ENCODE measurements around the gene GNG5. TPM values are rescaled to one million over a fixed set of nuclear protein-coding genes. Genes with fewer than 3 reads are reported as not detected.
A peak's percentile ranks its signal among the peaks of the same experiment; 100 is the strongest.
"Not testable (repeated sequence)": the region's sequence is repeated elsewhere in the genome, so short reads cannot be mapped to it uniquely, and the experiment has no call there.

The GNG5 gene
- polyA plus RNA-seq (ENCODE audit: insufficient read length in 3 of 3) = 100 to 1,000 TPM; 144 to 183 (median 165) TPM
- long read RNA-seq, donor 1, transcript GNG5-201 (3 exons, 920 nt) = major isoform, 162 of 162 reads
- long read RNA-seq, donor 1, partial matches to known transcripts = 0 of 162 reads
- long read RNA-seq, donor 1, other reads (novel, unspliced or antisense) = 0 of 162 reads
- long read RNA-seq, donor 2, transcript GNG5-201 (3 exons, 920 nt) = major isoform, 161 of 171 reads
- long read RNA-seq, donor 2, partial matches to known transcripts = 9 of 171 reads
- long read RNA-seq, donor 2, other reads (novel, unspliced or antisense) = 0 of 171 reads
- long read RNA-seq, donor 3, transcript GNG5-201 (3 exons, 920 nt) = major isoform, 222 of 232 reads
- long read RNA-seq, donor 3, partial matches to known transcripts = 9 of 232 reads
- long read RNA-seq, donor 3, other reads (novel, unspliced or antisense) = 0 of 232 reads
- long read RNA-seq, donor 4, transcript GNG5-201 (3 exons, 920 nt) = major isoform, 134 of 136 reads
- long read RNA-seq, donor 4, partial matches to known transcripts = 0 of 136 reads
- long read RNA-seq, donor 4, other reads (novel, unspliced or antisense) = 0 of 136 reads
- long read RNA-seq, donor 5 = 0 reads
- long read RNA-seq, donor 6, transcript GNG5-201 (3 exons, 920 nt) = major isoform, 139 of 139 reads
- long read RNA-seq, donor 6, partial matches to known transcripts = 0 of 139 reads
- long read RNA-seq, donor 6, other reads (novel, unspliced or antisense) = 0 of 139 reads
- long read RNA-seq, donor 7, transcript GNG5-201 (3 exons, 920 nt) = major isoform, 223 of 236 reads
- long read RNA-seq, donor 7, partial matches to known transcripts = 11 of 236 reads
- long read RNA-seq, donor 7, other reads (novel, unspliced or antisense) = 0 of 236 reads
- long read RNA-seq, donor 8, transcript GNG5-201 (3 exons, 920 nt) = major isoform, 277 of 300 reads
- long read RNA-seq, donor 8, partial matches to known transcripts = 17 of 300 reads
- long read RNA-seq, donor 8, other reads (novel, unspliced or antisense) = 5 of 300 reads
- long read RNA-seq, donor 9, transcript GNG5-201 (3 exons, 920 nt) = major isoform, 150 of 150 reads
- long read RNA-seq, donor 9, partial matches to known transcripts = 0 of 150 reads
- long read RNA-seq, donor 9, other reads (novel, unspliced or antisense) = 0 of 150 reads
- long read RNA-seq, donor 10, transcript GNG5-201 (3 exons, 920 nt) = major isoform, 195 of 195 reads
- long read RNA-seq, donor 10, partial matches to known transcripts = 0 of 195 reads
- long read RNA-seq, donor 10, other reads (novel, unspliced or antisense) = 0 of 195 reads
- long read RNA-seq, donor 11, transcript GNG5-201 (3 exons, 920 nt) = major isoform, 98 of 98 reads
- long read RNA-seq, donor 11, partial matches to known transcripts = 0 of 98 reads
- long read RNA-seq, donor 11, other reads (novel, unspliced or antisense) = 0 of 98 reads
- long read RNA-seq, donor 12, transcript GNG5-201 (3 exons, 920 nt) = major isoform, 106 of 114 reads
- long read RNA-seq, donor 12, partial matches to known transcripts = 8 of 114 reads
- long read RNA-seq, donor 12, other reads (novel, unspliced or antisense) = 0 of 114 reads
- long read RNA-seq, donor 13, transcript GNG5-201 (3 exons, 920 nt) = major isoform, 371 of 384 reads
- long read RNA-seq, donor 13, partial matches to known transcripts = 0 of 384 reads
- long read RNA-seq, donor 13, other reads (novel, unspliced or antisense) = 13 of 384 reads
- long read RNA-seq, donor 14, transcript GNG5-201 (3 exons, 920 nt) = major isoform, 151 of 151 reads
- long read RNA-seq, donor 14, partial matches to known transcripts = 0 of 151 reads
- long read RNA-seq, donor 14, other reads (novel, unspliced or antisense) = 0 of 151 reads
- long read RNA-seq, donor 15, transcript GNG5-201 (3 exons, 920 nt) = major isoform, 73 of 74 reads
- long read RNA-seq, donor 15, partial matches to known transcripts = 0 of 74 reads
- long read RNA-seq, donor 15, other reads (novel, unspliced or antisense) = 0 of 74 reads
- long read RNA-seq, donor 16, transcript GNG5-201 (3 exons, 920 nt) = major isoform, 370 of 391 reads
- long read RNA-seq, donor 16, partial matches to known transcripts = 14 of 391 reads
- long read RNA-seq, donor 16, other reads (novel, unspliced or antisense) = 7 of 391 reads

DNA sequence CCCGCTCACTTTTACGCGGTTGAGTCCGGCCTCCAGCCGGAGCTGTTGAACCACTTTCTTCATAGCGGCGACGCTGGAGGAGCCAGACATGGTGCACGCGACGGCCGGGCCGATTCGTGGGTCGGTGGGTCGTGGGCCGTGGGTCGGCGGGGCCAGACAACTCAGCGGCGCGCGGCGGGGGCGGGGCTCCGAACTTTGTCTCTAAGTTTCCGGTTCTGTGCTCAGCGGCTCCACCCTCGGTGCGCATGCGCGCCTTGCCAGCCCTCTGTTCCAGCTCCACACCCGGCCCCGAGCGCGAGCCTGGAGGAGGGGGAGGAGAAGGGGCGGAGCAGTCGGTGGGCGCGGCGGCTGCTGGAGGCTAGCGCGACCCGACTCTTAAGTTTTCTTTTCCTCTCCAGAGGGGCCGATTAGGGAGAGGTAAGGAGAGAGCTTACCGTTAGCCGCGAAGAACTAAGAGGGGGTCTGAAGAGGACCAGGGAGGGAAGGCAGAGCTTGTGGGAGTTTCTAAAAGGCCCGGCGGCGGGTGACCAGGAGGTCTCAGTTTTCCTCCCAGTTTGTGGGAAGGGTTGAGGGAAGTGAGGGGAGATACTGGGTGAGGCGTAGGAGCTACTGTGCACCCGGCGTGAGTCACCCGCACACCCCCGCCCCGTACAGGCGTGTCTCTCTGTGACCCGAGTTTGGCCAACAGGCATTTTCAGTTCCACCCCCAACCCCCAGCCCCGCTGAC lies at the start of gene GNG5, which contains the start of gene SPATA1:
Gene GNG5, minus strand, starts transcription at position 580 of the 727 bp plus-strand sequence. Its CDS starts 490 bp downstream, at position 90.
Gene SPATA1, plus strand, starts transcription at position 385 of the 727 bp plus-strand sequence. CDS start 9,974 bp downstream, outside the sequence.
- peak; percentile 89 to 97 (median 96) for DNase-seq (ENCODE audit: extremely low read depth in 1 of 11, low read depth in 9 of 11, low spot score in 4 of 11)

- DNase-seq (ENCODE audit: extremely low read depth in 1 of 11, low read depth in 9 of 11, low spot score in 4 of 11) = no peak
Observed at GRCh38 chr1:84550826-84551225, 44.4 kb upstream of the GNG5 start.

- DNase-seq (ENCODE audit: extremely low read depth in 1 of 11, low read depth in 9 of 11, low spot score in 4 of 11) = no peak
Observed at GRCh38 chr1:84541679-84542078, 35.3 kb upstream of the GNG5 start.

DNA sequence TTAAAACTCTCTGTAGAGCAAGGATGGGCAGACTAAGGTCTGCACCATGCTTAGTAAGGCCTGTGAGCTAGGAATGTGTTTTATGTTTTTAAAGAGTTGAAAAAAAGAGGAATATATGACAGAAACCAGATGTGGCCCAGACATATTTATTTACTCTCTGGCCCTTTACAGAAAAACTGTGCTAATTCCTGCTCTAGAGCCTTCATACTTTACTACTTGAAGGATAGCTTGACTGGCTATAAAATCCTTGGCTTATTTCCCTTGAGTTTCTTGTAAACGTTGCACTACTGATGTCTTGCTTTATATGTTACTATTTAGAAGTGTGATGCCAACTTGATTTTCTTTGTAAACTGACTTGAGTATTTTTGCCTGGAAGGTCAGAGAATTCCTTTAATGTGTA lies 34.4 kb upstream of the GNG5 start:
- peak in 10 of 11 donors; percentile 4 to 46 (median 21) for DNase-seq (ENCODE audit: extremely low read depth in 1 of 11, low read depth in 9 of 11, low spot score in 4 of 11)

- no peak for DNase-seq (ENCODE audit: extremely low read depth in 1 of 11, low read depth in 9 of 11, low spot score in 4 of 11)
Observed at GRCh38 chr1:84539972-84540371, 33.6 kb upstream of the GNG5 start.

- no peak for DNase-seq (ENCODE audit: extremely low read depth in 1 of 11, low read depth in 9 of 11, low spot score in 4 of 11)
Observed at GRCh38 chr1:84538599-84538998, 32.2 kb upstream of the GNG5 start.

GRCh38 chr1:84525779-84526178 lies 19.4 kb upstream of the GNG5 start:
- no peak for DNase-seq (ENCODE audit: extremely low read depth in 1 of 11, low read depth in 9 of 11, low spot score in 4 of 11)

GRCh38 chr1:84524590-84524989 lies 18.2 kb upstream of the GNG5 start:
- no peak for DNase-seq (ENCODE audit: extremely low read depth in 1 of 11, low read depth in 9 of 11, low spot score in 4 of 11)

- DNase-seq (ENCODE audit: extremely low read depth in 1 of 11, low read depth in 9 of 11, low spot score in 4 of 11) = no peak
Observed at GRCh38 chr1:84510668-84511067, 4.3 kb upstream of the GNG5 start.

GRCh38 chr1:84510165-84510564 lies 3.8 kb upstream of the GNG5 start:
- no peak for DNase-seq (ENCODE audit: extremely low read depth in 1 of 11, low read depth in 9 of 11, low spot score in 4 of 11)

- DNase-seq (ENCODE audit: extremely low read depth in 1 of 11, low read depth in 9 of 11, low spot score in 4 of 11) = no peak
Observed at GRCh38 chr1:84509029-84509428, 2.6 kb upstream of the GNG5 start.

DNA sequence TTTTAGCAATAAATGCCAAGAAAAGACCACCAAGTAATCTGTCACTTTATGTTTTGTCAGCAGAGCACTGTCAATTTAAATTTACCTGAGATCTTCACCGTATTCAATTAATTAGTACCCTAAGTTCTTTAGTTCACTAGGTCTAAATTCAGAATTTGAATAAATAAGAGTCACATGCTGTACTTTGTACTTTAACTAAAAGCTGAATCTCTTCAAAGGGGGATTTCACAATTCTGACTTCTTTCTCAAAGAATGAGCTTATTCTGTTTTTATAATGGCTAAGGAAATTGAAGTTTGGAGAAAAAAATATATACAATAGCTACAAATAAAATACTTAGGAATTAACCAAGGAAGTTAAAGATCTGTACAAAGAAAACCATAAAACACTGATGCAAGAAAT lies 2.1 kb upstream of the GNG5 start:
- no peak for DNase-seq (ENCODE audit: extremely low read depth in 1 of 11, low read depth in 9 of 11, low spot score in 4 of 11)

- DNase-seq (ENCODE audit: extremely low read depth in 1 of 11, low read depth in 9 of 11, low spot score in 4 of 11) = not testable (repeated sequence)
Observed at GRCh38 chr1:84507887-84508286, 1.5 kb upstream of the GNG5 start.

- DNase-seq (ENCODE audit: extremely low read depth in 1 of 11, low read depth in 9 of 11, low spot score in 4 of 11) = peak in 3 of 11 donors; percentile 0 to 8 (median 1)
Observed at GRCh38 chr1:84506729-84507453, 510 bp upstream of the GNG5 start.

DNA sequence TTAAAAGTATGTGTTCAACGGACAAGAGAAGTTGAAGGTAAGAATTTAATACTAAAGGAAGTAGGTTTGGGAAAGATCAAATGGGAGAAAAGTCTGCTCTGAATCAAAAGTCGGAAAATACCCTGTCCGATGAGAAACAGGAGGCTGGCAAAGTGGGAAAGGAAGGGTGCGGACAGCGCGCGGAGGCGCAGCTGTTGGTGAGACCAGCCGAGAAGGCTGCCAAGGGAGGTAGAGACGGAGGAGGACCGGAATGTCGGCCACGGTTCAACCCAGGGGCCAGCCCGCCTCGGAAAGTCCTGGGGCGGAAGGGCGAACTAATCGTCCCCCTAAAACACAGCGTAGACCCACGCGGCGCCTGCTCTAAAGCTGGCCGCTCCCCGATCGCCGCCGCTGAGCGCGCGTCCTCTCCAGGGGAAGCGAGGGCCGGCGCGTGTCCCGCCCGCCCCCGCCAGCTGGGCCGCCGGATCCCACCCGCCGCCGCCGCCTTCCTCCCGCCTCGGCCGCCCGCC lies 834 bp downstream of the GNG5 start:
- peak in 7 of 11 donors; percentile 24 to 63 (median 41) for DNase-seq (ENCODE audit: extremely low read depth in 1 of 11, low read depth in 9 of 11, low spot score in 4 of 11)
